ENCODE results near the gene MCCC1.
A peak's percentile ranks its signal among the peaks of the same experiment; 100 is the strongest.

MCCC1 gene

DNA sequence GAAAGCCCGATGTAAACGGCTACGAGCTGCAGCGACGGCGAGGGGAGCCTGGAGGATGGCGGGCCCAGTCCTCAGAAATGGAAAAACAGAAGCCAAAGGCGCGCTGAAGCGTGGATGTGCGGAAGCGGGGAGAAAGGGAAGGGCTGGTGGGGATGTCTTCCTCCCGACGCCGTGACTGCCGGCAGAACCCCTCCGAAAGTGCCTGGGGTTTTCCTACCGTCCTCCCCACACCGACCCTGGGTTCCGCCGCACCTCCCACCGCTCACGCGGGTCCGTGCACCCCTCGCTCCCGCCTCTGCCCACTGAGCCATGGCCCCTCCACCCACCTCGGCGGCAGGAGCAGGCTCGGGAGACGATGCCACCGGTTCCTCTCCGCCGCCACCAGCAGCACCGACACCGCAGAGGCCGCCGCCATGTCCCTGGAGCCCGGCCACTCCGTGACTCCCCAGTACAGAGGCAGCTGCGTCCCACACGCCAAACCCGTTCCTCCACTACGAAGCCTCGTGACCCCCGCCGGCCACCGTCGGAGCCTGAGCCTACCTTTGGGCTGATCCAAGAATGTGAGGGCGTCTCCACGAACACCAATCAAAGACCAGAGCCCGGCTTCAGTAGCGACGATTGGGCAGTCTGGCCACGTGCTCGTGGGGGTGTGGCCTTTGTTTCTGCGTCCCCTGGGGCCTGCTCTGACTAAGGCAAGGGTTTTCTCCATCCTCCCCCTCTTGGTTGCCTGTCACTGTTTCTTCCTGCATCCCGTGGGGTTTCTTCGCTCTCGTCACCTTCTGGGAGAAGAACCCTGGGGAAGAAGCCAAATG lies at the start of gene MCCC1:
Gene MCCC1, minus strand, starts transcription at position 471 of the 812 bp plus-strand sequence. Its CDS starts 56 bp downstream, at position 415.
- Mint-ChIP-seq H3K9me3 (no peaks in the 10 kb centered on the region), H3K27me3 (no peaks in the 10 kb centered on the region), H3K4me3 (peak within 1 kb of the TSS; percentile 91), H3K36me3 (no peaks in the 10 kb centered on the region), H3K27ac (peak within 1 kb of the TSS; percentile 97), H3K4me1 (peaks cover 32% of the 10 kb centered on the region)
- ATAC-seq = peak; percentile 100

DNA sequence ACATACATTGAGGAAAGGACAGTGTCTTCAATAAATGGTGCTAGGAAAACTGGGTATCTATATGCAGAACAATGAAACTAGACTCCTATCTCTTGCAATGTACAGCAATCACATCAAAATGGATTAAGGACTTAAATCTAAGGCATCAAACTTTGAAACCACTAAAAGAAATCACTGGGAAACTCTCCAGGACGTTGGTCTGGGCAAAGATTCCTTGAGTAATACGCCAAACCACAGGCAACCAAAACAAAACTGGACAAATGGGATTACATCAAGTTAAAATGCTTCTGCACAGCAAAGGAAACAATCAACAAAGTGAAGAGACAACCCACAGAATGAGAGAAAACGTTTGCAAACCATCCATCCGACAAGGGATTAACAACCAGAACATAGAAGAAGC lies 48.8 kb upstream of the MCCC1 start:
- Mint-ChIP-seq H3K27ac (no peak overlapping the region), H3K36me3 (no peaks in the 10 kb centered on the region), H3K9me3 (no peaks in the 10 kb centered on the region), H3K4me1 (peaks cover 21% of the 10 kb centered on the region), H3K27me3 (peaks cover 95% of the 10 kb centered on the region), H3K4me3 (no peak overlapping the region)
- no peak for ATAC-seq

DNA sequence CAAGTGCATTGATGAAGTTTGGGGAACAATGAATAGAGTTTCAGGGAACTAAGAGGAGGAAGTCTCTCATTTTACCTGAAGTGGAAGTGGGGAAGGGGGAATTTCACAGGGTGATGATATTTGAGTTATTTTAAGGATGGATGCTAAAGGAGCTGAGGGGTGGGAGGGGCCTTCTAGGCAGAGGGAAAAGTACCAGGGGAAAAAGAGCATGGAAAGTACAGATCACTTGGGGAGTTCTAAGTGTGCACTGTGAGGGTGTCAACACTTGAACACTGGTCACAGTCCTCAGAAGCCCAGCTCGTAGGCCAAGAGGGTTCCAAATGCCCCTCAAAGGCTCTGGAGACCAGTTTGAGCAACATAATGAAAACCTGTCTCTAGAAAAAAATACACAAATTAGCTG lies 45.1 kb upstream of the MCCC1 start:
- Mint-ChIP-seq H3K36me3 (no peaks in the 10 kb centered on the region), H3K9me3 (no peaks in the 10 kb centered on the region), H3K27ac (no peak overlapping the region), H3K27me3 (peaks cover 72% of the 10 kb centered on the region), H3K4me1 (peaks cover 6% of the 10 kb centered on the region), H3K4me3 (no peak overlapping the region)
- ATAC-seq = no peak

DNA sequence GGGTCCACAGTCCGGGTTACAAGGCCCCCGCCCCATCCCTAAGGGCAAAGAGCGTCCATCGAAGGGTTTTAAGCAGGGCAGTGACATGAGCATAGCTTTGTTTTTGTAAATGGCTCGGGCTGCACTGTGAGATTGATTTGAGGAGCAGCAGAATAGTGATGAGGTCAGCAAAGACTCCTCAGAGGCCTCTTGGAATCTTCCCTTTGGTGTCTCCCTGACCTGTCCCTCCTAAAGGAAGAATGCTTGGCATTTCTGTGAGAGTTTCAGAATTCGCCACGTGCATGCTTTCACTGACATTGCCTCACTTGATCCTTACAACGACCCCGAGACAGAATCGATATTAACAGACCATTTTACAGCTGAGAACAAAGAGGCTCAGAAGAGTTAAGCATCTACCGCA lies 42.9 kb upstream of the MCCC1 start:
- Mint-ChIP-seq H3K36me3 (no peaks in the 10 kb centered on the region), H3K4me3 (no peak overlapping the region), H3K4me1 (peaks cover 6% of the 10 kb centered on the region), H3K27me3 (peaks cover 73% of the 10 kb centered on the region), H3K9me3 (peaks cover 6% of the 10 kb centered on the region), H3K27ac (no peak overlapping the region)
- no peak for ATAC-seq

DNA sequence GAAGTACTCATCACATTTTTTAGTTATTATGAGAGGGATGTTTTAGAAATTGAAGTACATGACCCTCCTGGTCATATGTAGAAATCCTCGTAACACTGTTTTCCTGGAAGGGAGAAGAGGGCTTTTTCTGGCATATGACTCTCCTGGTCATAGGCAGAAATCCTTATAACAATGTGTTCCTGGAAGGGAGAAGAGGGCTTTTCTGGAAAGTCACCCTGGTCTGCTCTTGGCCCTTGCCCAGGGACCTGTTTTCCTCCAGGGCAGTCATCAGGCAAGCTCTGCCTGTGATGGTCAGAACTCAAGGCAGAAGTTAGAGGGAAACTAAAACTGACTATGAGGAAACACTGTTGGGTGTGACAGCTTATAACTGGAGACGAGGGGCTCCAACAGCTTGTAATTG lies 35.5 kb upstream of the MCCC1 start:
- no peaks in the 10 kb centered on the region for H3K36me3 Mint-ChIP-seq

DNA sequence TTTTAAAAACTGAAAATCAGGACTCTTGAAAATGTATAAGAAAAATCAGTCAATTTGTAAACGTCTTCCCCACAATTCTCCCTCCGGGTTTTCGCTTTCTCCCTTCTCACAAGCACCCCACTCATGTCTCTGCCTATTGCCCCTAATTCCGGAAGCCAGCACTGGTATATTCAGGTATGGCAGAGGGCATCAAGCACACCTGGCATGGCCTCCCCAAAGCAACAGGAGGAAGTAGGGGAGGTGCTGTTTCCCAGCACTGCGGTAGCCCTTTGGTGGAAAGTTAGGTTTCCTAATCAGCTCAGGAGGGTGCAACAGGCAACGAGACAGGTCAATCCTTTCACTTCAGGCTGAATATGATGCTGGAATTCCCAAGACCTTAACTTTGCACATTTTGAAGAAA lies 33.1 kb upstream of the MCCC1 start:
- Mint-ChIP-seq H3K9me3 (peaks cover 10% of the 10 kb centered on the region), H3K4me3 (no peak overlapping the region), H3K27ac (no peak overlapping the region), H3K4me1 (peaks cover 7% of the 10 kb centered on the region), H3K36me3 (peaks cover 11% of the 10 kb centered on the region), H3K27me3 (peaks cover 73% of the 10 kb centered on the region)
- ATAC-seq = no peak

More for the DNA sequence above, 35.5 kb upstream of the MCCC1 start:
- Mint-ChIP-seq H3K4me3 (no peak overlapping the region), H3K4me1 (no peaks in the 10 kb centered on the region), H3K27me3 (peaks cover 96% of the 10 kb centered on the region), H3K27ac (no peak overlapping the region), H3K9me3 (peaks cover 6% of the 10 kb centered on the region)
- no peak for ATAC-seq

DNA sequence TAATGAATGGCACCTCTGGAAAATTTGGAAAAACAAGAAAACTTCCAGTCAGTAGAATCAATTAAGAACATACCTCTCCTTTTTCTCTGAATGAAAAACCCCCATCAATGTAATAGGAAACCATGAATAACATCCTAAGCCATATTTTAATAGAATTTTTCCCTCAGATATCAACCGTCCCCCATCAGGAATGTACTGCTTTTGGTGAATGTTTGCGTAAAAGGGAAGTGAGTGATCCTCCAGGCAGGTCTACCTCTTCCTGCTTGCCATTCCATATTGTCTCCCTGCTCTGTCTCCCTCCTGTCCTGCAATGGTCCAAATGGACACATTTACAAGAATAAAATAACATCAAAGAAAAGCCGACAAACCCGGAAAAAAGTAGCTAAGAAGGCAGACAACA lies 32.4 kb upstream of the MCCC1 start:
- Mint-ChIP-seq H3K4me1 (peaks cover 7% of the 10 kb centered on the region), H3K27me3 (peaks cover 66% of the 10 kb centered on the region), H3K4me3 (no peak overlapping the region), H3K36me3 (peaks cover 11% of the 10 kb centered on the region), H3K27ac (no peak overlapping the region), H3K9me3 (peaks cover 10% of the 10 kb centered on the region)
- ATAC-seq = no peak

DNA sequence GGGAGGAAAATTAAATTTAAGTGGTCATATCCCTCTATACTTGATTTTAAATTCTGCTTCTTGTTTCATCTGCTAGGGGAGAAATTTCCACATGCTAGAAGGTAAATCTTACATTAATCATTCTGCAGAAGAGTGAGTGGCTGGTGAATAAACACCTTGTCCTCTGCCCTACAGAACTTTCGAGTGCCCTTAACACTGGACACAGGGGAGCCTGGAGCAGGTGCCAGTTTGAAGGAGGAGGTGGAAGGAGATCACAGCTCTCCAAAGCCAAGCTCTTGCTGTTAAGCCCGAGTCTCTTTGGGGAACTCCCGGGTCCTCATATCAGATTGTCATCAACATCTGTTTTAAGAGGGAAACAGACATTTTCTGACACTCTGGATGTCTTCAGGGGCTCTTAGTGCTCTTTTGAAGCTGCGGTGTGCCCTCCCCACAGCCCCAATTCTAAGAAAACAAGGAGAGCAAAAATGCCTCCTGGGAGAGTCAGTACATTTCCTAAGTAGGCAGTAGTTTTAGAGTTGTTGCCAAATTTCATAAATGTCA lies 32.0 kb upstream of the MCCC1 start:
- ATAC-seq = no peak
- Mint-ChIP-seq H3K4me1 (peaks cover 7% of the 10 kb centered on the region), H3K27ac (no peak overlapping the region), H3K9me3 (peaks cover 10% of the 10 kb centered on the region), H3K27me3 (peaks cover 62% of the 10 kb centered on the region), H3K4me3 (no peak overlapping the region), H3K36me3 (peaks cover 11% of the 10 kb centered on the region)

DNA sequence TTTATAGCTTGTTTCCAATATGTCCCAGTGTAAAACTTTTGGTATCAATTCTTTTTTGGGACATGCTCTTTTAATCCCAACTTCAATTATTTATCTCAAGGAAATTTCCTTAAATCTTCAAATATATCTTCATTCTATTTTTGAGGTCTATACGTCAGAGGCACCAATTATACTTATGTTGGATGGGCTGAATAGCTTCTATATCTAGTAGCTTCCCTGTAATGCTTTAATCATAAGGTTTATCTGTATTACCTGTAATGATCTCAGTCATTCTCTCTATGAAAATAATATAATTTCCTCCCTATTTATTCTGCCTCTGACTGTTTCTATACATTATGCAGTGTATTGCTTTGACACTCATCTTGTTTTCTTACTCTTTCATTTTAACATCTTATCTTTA lies 29.9 kb upstream of the MCCC1 start:
- peaks cover 7% of the 10 kb centered on the region for H3K4me1 Mint-ChIP-seq
- no peak overlapping the region for H3K27ac Mint-ChIP-seq
- peaks cover 55% of the 10 kb centered on the region for H3K27me3 Mint-ChIP-seq
- no peak for ATAC-seq
- H3K36me3 Mint-ChIP-seq = peaks cover 11% of the 10 kb centered on the region
- H3K9me3 Mint-ChIP-seq = peaks cover 10% of the 10 kb centered on the region
- H3K4me3 Mint-ChIP-seq = no peak overlapping the region

DNA sequence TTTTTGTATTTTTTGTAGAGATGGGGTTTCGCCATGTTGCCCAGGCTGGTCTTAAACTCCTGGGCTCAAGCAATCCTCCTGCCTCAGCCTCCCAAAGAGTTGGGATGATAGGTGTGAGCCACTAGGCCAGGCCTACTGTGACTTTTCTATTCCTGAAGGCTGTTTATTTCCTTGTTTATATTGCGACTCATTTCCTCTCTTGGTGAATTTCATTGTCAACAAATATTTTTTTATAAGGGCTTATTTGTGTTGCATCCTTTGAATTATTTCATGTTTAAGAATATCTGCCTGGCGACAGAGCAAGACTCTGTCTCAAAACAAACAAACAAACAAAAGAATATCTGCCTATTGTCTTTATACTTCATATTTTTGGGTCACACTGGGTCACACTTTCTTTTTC lies 29.4 kb upstream of the MCCC1 start:
- Mint-ChIP-seq H3K36me3 (peaks cover 11% of the 10 kb centered on the region), H3K4me3 (no peak overlapping the region), H3K4me1 (peaks cover 7% of the 10 kb centered on the region), H3K27ac (no peak overlapping the region), H3K27me3 (peaks cover 55% of the 10 kb centered on the region), H3K9me3 (peaks cover 10% of the 10 kb centered on the region)
- ATAC-seq = no peak

DNA sequence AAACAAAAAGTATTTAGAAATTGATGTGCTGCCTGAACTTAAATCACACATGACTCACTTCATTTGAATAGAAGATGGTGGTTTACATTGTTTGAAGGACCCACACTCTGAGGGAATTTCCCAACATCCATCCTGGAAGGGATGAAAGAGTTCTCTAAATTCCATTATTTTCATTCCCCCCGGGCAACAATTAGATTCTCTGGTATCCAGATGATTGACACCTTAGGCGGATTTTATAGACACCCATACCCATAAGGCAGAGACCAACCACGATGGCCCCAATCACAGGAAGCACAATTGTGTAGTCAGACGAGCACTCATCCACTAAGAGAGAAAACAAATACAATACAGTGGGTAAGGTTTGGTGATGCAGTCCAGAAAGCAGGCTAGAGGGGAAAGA lies 24.6 kb upstream of the MCCC1 start:
- Mint-ChIP-seq H3K27ac (no peak overlapping the region), H3K36me3 (peaks cover 2% of the 10 kb centered on the region), H3K9me3 (peaks cover 3% of the 10 kb centered on the region), H3K4me3 (no peak overlapping the region), H3K4me1 (peaks cover 7% of the 10 kb centered on the region), H3K27me3 (peaks cover 38% of the 10 kb centered on the region)
- no peak for ATAC-seq

DNA sequence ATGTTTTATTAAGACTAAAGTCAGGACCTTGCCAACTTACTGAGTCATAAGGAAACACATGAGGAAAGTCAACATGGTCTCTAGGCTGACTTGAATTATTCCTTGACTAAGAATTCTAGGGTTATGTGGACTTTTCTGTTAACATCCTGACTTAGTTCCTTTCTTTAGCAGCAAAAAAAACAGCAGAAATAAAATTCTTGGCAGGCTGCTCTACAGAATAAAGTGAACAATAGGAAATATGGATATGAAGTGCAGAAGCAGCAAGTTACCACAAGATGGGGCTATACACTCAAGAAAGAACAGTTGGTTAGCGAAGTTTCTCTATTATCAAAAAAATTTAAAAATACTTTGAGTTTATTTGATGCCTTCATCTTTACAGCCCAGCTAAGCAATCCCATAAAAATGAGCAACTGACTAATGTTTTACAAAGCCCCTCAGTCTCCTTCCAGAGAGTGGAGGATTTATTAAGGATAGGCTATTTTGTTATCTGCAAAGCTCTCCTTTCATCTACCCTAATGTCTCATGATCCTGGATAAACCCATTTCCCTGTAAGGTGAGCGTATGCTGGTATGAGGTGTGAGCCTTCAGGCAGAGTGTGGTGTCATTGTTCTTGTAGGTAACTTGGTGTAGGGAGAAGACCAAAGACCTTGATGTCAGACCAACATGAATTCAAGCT lies 23.1 kb upstream of the MCCC1 start:
- Mint-ChIP-seq H3K4me1 (peaks cover 2% of the 10 kb centered on the region), H3K27me3 (peaks cover 43% of the 10 kb centered on the region), H3K4me3 (no peak overlapping the region)

DNA sequence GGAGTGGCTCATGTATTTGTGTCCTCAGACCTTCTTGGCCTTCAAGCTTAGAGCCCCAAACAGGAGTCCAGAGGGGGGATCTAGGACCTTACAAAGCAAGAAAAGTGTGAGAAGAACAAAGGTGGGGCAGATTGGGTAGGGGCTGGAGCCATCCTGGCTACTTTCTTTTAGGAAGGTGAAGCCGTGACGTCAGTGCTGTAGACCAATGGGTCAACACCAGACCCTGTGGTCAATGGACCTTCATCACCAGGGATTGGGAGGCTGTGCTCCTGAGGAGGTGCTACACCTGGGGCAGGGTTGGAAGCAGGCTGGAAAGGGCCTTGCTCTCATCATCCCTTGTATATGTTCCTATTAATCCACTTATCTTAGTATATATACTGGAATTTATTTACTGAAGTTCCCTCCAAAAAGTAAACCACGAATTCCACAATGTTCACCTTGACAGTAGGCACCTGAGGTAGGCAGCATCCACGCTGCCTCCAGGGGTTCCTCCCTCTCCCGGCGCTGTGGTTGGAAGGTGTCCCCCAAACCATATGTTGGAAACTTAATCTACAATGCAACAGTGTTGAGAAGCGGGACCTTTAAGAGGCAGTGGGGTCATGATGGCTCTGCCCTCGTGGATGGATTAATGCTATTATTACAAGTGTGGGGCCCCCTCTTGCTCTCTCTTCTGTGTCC lies 21.4 kb upstream of the MCCC1 start:
- H3K9me3 Mint-ChIP-seq = no peaks in the 10 kb centered on the region
- H3K27ac Mint-ChIP-seq = no peak overlapping the region
- no peak for ATAC-seq
- H3K27me3 Mint-ChIP-seq = peaks cover 46% of the 10 kb centered on the region
- no peaks in the 10 kb centered on the region for H3K36me3 Mint-ChIP-seq
- H3K4me3 Mint-ChIP-seq = no peak overlapping the region
- H3K4me1 Mint-ChIP-seq = peaks cover 19% of the 10 kb centered on the region

More for the DNA sequence above, 23.1 kb upstream of the MCCC1 start:
- H3K9me3 Mint-ChIP-seq = no peaks in the 10 kb centered on the region
- H3K27ac Mint-ChIP-seq = no peak overlapping the region
- no peaks in the 10 kb centered on the region for H3K36me3 Mint-ChIP-seq
- no peak for ATAC-seq

DNA sequence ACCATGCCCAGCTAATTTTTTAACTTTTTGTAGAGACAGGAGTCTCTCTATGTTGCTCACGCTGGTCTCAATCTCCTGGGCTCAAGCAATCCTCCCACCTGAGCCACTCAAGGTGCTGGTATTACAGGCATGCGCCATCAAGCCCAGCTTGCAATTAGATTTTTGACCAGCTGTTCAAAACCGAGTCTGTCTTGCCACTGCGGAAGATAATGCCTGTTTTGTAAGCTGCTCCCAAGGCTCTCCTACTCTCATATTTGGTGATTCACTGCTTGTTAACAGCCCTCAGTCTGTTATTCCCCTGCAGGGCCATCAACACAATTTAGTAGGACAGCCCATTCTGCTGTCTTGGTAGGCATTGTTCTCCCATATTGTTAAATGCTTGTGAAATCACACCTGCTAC lies 17.8 kb upstream of the MCCC1 start:
- Mint-ChIP-seq H3K36me3 (no peaks in the 10 kb centered on the region), H3K27me3 (peaks cover 18% of the 10 kb centered on the region), H3K27ac (no peak overlapping the region), H3K4me3 (no peak overlapping the region), H3K9me3 (peaks cover 6% of the 10 kb centered on the region), H3K4me1 (peaks cover 36% of the 10 kb centered on the region)
- no peak for ATAC-seq

DNA sequence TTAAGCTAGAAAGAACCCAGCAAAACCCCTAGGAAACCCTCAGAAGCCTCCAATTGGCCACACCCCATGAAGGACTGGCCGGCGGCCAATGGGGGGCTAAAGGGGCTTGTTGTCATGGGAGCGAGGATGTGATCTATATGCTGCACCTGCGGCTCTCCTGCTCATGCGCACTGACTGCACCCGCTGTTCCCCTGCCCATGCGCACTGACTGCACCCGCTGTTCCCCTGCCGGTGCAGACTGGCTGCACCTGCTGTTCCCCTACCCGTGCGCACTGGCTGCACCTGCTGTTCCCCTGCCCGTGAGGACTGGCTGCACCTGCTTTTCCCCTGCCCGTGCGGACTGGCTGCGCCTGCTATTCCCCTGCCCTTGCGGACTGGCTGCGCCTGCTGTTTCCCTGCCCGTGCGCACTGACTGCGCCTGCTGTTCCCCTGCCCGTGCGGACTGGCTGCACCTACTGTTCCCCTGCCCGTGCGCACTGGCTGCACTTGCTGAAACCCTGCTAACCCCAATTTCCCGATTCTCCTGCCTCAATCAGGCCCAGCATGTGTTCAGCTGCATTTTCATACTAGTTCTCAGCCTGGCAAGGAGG lies 16.8 kb upstream of the MCCC1 start:
- peak; percentile 97 for ATAC-seq
- Mint-ChIP-seq H3K36me3 (no peaks in the 10 kb centered on the region), H3K27me3 (peaks cover 8% of the 10 kb centered on the region), H3K9me3 (peaks cover 6% of the 10 kb centered on the region), H3K27ac (peak overlapping the region; percentile 25), H3K4me3 (peak overlapping the region; percentile 72), H3K4me1 (peaks cover 36% of the 10 kb centered on the region)

Data from stimulated activated memory B cell treated with anti-CD40 and anti-IgM and Interleukin-4, amounts not matched to agents 10 μg/mL and 1 μg/mL and 100 μg/mL, for 72 hours (primary cell).